Measurements from ENCODE around the gene TBC1D14. TPM values are rescaled to one million over a fixed set of nuclear protein-coding genes. Genes with fewer than 3 reads are reported as not detected.

TBC1D14 gene
- total and polyA plus RNA-seq, 9 of the 15 experiments (the other 6 are each of a cell fraction or from before 2014, with no cell fraction given): 2.1 to 59.6 (median 44.8) TPM

GRCh38 chr4:6965329-6965728 lies 55.7 kb downstream of the TBC1D14 start:
- in situ Hi-C loops (cut with MboI): no loop called here
- no TSS peak for BruUV-seq (replicated peaks)
- WGBS (ENCODE audit: insufficient coverage, low coverage, missing lambda C conversion rate): 87% methylated on average over 3 of the region's 3 CpGs
- intact Hi-C loops (cut with micrococcal nuclease): no loop called here
- H3K79me2 ChIP-seq (ENCODE audit: control insufficient read depth, insufficient read depth, low read length): peaks cover 64% of the 10 kb centered on the region
- no peak overlapping the region for H3K27ac ChIP-seq (ENCODE audit: extremely low read depth, low read depth, low read length)
- TF ChIP-seq CBFA2T2 (conservative IDR thresholded peaks at IDR 0.05) (no peak), SRSF7 (optimal IDR thresholded peaks at IDR 0.05; ENCODE audit: low read depth, low read length) (no peak), CCAR2 (IDR thresholded peaks at IDR 0.05; ENCODE audit: low read depth, low read length) (no peak), USF2 (CRISPR knock-in tag; IDR thresholded peaks at IDR 0.05) (no peak), TCFL5 (CRISPR knock-in tag; conservative IDR thresholded peaks at IDR 0.05) (no peak), ZNF184 (CRISPR knock-in tag; IDR thresholded peaks at IDR 0.05) (no peak)
- DNase-seq (ENCODE audit: extremely low read depth in 1 of 4, low spot score in 3 of 4) (no peak), FAIRE-seq (no peak), ATAC-seq (no peak)
- no peak overlapping the region for H3K4me3 ChIP-seq
- H3K27me3 ChIP-seq (ENCODE audit: control insufficient read depth in 2 of 2, insufficient read depth in 2 of 2, low read length in 2 of 2): no peaks in the 10 kb centered on the region
- no peak overlapping the region for H3K9ac ChIP-seq (ENCODE audit: insufficient read depth in 1 of 2, low read depth in 2 of 2, low read length in 2 of 2)
- H3K9me1 ChIP-seq (ENCODE audit: control insufficient read depth, insufficient read depth, low read length): peaks cover 4% of the 10 kb centered on the region
- peaks cover 45% of the 10 kb centered on the region for H3K36me3 ChIP-seq (ENCODE audit: control insufficient read depth, insufficient read depth, low read length)
- peaks cover 17% of the 10 kb centered on the region for H4K20me1 ChIP-seq (replicated peaks; ENCODE audit: control insufficient read depth, insufficient read depth, low read length)
- no peak overlapping the region for H2AFZ ChIP-seq (ENCODE audit: low read depth, low read length)
- no peak overlapping the region for H3K4me2 ChIP-seq (ENCODE audit: insufficient read depth, low read length)
- H3K9me3 ChIP-seq (replicated peaks; ENCODE audit: control insufficient read depth, insufficient read depth, low read depth, low read length): no peaks in the 10 kb centered on the region
- peaks cover 0 to 20% of the 10 kb centered on the region in 2 experiments; a peak in 2 of 5 replicates for H3K4me1 ChIP-seq (replicated peaks in 1 of 2; ENCODE audit: control insufficient read depth in 2 of 2, insufficient read depth in 2 of 2, low read length in 2 of 2)
- ChIA-PET CTCF (ENCODE audit: low intra/inter-chr PET ratio) (no interaction called here), POLR2A (interaction anchor here (0.7 to 1.2 kb wide), 2 partner anchors 9 to 248 kb away, joined by 3 read pairs; no protein-coding TSS in a partner anchor)

All from K562 (cell line).